GM12872 (cell line): ENCODE measurements around the gene KSR1.

Experiments used
- CTCF ChIP-seq: IDR thresholded peaks from 3 replicates; pipeline ENCODE4 v1.5.1; 2011; ENCODE audit warnings: low read depth, mild to moderate bottlenecking, low read length, moderate library complexity; ENCODE audit not compliant: insufficient read depth

Gene KSR1

GRCh38 chr17:27514595-27515413 lies 58.6 kb downstream of the KSR1 start:
- TF ChIP-seq CTCF, result no peak

- TF ChIP-seq CTCF, result no peak
Observed at GRCh38 chr17:27518048-27518447, 61.8 kb downstream of the KSR1 start.

- no peak for TF ChIP-seq CTCF
Observed at GRCh38 chr17:27518545-27519521, 62.6 kb downstream of the KSR1 start.

GRCh38 chr17:27519550-27519949 lies 63.3 kb downstream of the KSR1 start:
- TF ChIP-seq CTCF, result no peak

GRCh38 chr17:27520491-27521185 lies 64.4 kb downstream of the KSR1 start:
- no peak for TF ChIP-seq CTCF

GRCh38 chr17:27521281-27522027 lies 65.2 kb downstream of the KSR1 start:
- TF ChIP-seq CTCF, result no peak
